GM12878 (cell line): Measurements from ENCODE around the gene CNR2. TPM values are rescaled to one million over a fixed set of nuclear protein-coding genes. Genes with fewer than 3 reads are reported as not detected.

Experiments
- ASH2L ChIP-seq: fragments of 300-600, 200-600 bp; sonication (generic); IDR thresholded peaks from 2 replicates; pipeline ENCODE4 v1.6.1; 2017; ENCODE audit warnings: low read depth, mild to moderate bottlenecking, borderline replicate concordance
- ATF7 ChIP-seq: fragments of 450-650 bp; IDR thresholded peaks from 2 replicates; pipeline ENCODE4 v1.6.1; 2016; ENCODE audit warnings: low read depth, mild to moderate bottlenecking
- CBX3 ChIP-seq: fragments of 200-600 bp; sonication (generic); IDR thresholded peaks from 2 replicates; pipeline ENCODE4 v1.6.1; 2016; ENCODE audit warnings: low read depth, borderline replicate concordance
- CHD4 ChIP-seq: fragments of 200-600 bp; sonication (generic); IDR thresholded peaks from 2 replicates; pipeline ENCODE4 v1.6.1; 2016; ENCODE audit warnings: mild to moderate bottlenecking
- E2F8 ChIP-seq: fragments of 450-650 bp; IDR thresholded peaks from 2 replicates; pipeline ENCODE4 v1.6.1; 2018; ENCODE audit warnings: mild to moderate bottlenecking, low read depth, moderate library complexity; ENCODE audit not compliant: partially characterized antibody
- HDAC2 ChIP-seq: fragments of 200-600 bp; sonication (generic); IDR thresholded peaks from 2 replicates; pipeline ENCODE4 v1.6.1; 2017
- NRF1 ChIP-seq: conservative IDR thresholded peaks from 2 replicates; pipeline ENCODE4 v1.6.1; 2011; ENCODE audit warnings: mild to moderate bottlenecking, low read depth, low read length, improper control_type of control experiment
- POLR2AphosphoS2 ChIP-seq: IDR thresholded peaks from 2 replicates; pipeline ENCODE4 v1.6.1; 2011; ENCODE audit warnings: low read depth, mild to moderate bottlenecking, low read length, improper control_type of control experiment, moderate library complexity
- RAD51 ChIP-seq: fragments of 450-650 bp; IDR thresholded peaks from 2 replicates; pipeline ENCODE4 v1.6.1; 2016; ENCODE audit warnings: moderate library complexity, mild to moderate bottlenecking, inconsistent platforms
- RCOR1 ChIP-seq: conservative IDR thresholded peaks from 2 replicates; pipeline ENCODE4 v1.6.1; 2012; ENCODE audit warnings: low read depth, low read length, improper control_type of control experiment
- RELA ChIP-seq: fragments of 450-650 bp; IDR thresholded peaks from 2 replicates; pipeline ENCODE4 v1.8.0; 2014; ENCODE audit warnings: borderline replicate concordance; ENCODE audit not compliant: partially characterized antibody
- SKIL ChIP-seq: fragments of 450-650 bp; IDR thresholded peaks from 2 replicates; pipeline ENCODE4 v1.6.1; 2017; ENCODE audit warnings: mild to moderate bottlenecking, low read depth, inconsistent platforms; ENCODE audit not compliant: poor library complexity, severe bottlenecking
- SP1 ChIP-seq: IDR thresholded peaks from one replicate; pipeline ENCODE4 v1.6.1; 2011; ENCODE audit warnings: low read depth, low read length
- TCF12 ChIP-seq: IDR thresholded peaks from 2 replicates; pipeline ENCODE4 v1.6.1; 2011; ENCODE audit warnings: low read depth, mild to moderate bottlenecking, low read length
- polyA plus RNA-seq, 11 experiments: library from polyadenylated mRNA; depleted of rRNA in 4 of 11; unstranded in 6 of 11; stranded (reverse) in 5 of 11; fragments of >200 nt; fragmentation: Nextera tagmentation in 4 of 11; fragmentation: Illumina TruSeq in 1 of 11; extraction: Ambion mirVana in 4 of 11; extraction: Trizol in 1 of 11; gene quantifications; 1 replicate in 1 of 11; 2 replicates in 10 of 11; pipeline versions ENCODE4 v1.2.1 to v1.2.3, GENCODE V29; 2011 to 2016; ENCODE audit warnings: inconsistent platforms in 2 of 11, missing spikeins in 2 of 11, low read depth in 1 of 11
- total RNA-seq, 4 experiments: library from RNA; depleted of rRNA in 3 of 4; stranded (reverse); fragments of >200 nt in 3 of 4; fragmentation: Illumina TruSeq in 1 of 4; extraction: Trizol in 1 of 4; gene quantifications; 2 replicates each; pipeline versions ENCODE4 v1.2.1 to v1.2.3, GENCODE V29; 2013 to 2021
- TF ChIP-seq, protein P1 (sequence below): IDR thresholded peaks from 2 replicates; pipeline ENCODE4 v1.6.1; 2012; ENCODE audit warnings: low read depth, low read length, improper control_type of control experiment

CNR2 gene
- total and polyA plus RNA-seq, 10 of the 15 experiments (the other 5 are each of a cell fraction or from before 2014, with no cell fraction given): 0.46 to 19.8 (median 12.2) TPM

DNA sequence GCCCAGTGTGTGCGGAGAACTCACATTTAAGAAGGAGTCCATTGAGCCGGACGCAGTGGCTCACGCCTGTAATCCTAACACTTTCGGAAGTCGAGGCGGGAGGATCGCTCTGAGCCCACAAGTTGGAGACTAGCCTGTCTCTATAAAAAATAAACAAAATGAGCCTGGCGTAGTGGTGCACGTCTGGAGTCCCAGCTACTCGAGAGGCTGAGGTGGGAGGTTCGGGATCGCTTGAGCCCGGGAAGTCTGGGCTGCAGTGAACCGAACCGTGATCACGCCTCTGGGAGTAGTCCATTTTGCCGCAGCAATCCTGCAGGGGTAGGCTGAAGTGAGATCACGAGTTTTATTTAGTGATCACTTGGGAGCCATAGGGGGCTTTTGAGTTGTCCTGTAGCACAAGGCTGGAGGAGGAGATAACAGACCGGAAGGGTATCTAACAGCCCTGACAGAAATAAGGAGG, 44.6 kb downstream of the CNR2 start (continued):
- no peak for TF ChIP-seq SKIL
- TF ChIP-seq HDAC2: no peak
- TF ChIP-seq SP1: peak; percentile 1
- TF ChIP-seq CBX3: no peak
- no peak for TF ChIP-seq ASH2L
- no peak for TF ChIP-seq ATF7
- no peak for TF ChIP-seq NRF1
- TF ChIP-seq RELA: no peak
- no peak for TF ChIP-seq CHD4
- no peak for TF ChIP-seq RCOR1
- no peak for TF ChIP-seq E2F8
- TF ChIP-seq, protein P1, sequence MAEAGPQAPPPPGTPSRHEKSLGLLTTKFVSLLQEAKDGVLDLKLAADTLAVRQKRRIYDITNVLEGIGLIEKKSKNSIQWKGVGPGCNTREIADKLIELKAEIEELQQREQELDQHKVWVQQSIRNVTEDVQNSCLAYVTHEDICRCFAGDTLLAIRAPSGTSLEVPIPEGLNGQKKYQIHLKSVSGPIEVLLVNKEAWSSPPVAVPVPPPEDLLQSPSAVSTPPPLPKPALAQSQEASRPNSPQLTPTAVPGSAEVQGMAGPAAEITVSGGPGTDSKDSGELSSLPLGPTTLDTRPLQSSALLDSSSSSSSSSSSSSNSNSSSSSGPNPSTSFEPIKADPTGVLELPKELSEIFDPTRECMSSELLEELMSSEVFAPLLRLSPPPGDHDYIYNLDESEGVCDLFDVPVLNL: no peak
- TF ChIP-seq POLR2AphosphoS2: no peak
- TF ChIP-seq TCF12: 0 out of 2 replicates have a peak, but pooled peaks have one; percentile 1
- no peak for TF ChIP-seq RAD51
